Cardiac septum (tissue), 1 donor: ENCODE data around the gene SERTAD3. TPM values are rescaled to one million over a fixed set of nuclear protein-coding genes. Genes with fewer than 3 reads are reported as not detected.
"Not testable (repeated sequence)": the region's sequence is repeated elsewhere in the genome, so short reads cannot be mapped to it uniquely, and the experiment has no call there.

Source experiments
- DNase-seq: peaks from one replicate; pipeline ENCODE4 v3.0.0-alpha.2; 2020; ENCODE audit warnings: low spot score
- intact Hi-C: fragments of 100-400 bp; cut with DNase I; formaldehyde crosslinking; loops from one replicate; pipeline ENCODE4 v1.14.0; 2022
- total RNA-seq: library from RNA; stranded (reverse); fragmentation: NEBNext Ultra II Directional; extraction: Animal tissue kit (Norgen Biotek cat#: 25700); gene quantifications from one replicate; pipeline ENCODE4 v1.2.1, GENCODE V29; 2021
- donor health status: DM: no; HTN: no; CAD: no.

SERTAD3 gene
- total RNA-seq, 1 donor from 2014 or later: 33.9 TPM

DNA sequence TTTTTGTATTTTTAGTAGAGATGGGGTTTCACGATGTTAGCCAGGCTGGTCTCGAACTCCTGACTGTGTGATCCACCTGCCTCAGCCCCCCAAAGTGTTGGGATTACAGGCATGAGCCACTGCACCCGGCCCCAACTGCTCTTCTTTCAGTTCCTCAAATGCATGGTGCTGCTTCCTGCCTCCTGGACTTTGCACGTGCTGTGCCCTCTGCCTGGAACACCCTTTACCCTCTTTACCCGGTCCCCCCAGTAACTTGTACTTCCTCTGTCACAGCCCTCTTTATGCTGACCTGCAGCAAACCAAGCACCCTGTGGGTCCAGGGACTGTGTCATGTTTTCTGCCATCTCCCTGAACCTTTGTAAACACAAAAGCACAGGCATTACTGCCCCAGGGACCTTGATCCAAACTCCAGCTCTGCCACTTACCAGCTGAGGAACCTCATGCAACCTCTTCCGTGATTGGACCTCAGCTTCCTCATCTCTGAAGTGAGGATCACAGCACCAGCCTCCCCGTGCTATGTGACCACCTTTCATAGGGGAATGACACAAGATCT is 17.6 kb upstream of the SERTAD3 start:
- intact Hi-C loops: no loop called here

DNA sequence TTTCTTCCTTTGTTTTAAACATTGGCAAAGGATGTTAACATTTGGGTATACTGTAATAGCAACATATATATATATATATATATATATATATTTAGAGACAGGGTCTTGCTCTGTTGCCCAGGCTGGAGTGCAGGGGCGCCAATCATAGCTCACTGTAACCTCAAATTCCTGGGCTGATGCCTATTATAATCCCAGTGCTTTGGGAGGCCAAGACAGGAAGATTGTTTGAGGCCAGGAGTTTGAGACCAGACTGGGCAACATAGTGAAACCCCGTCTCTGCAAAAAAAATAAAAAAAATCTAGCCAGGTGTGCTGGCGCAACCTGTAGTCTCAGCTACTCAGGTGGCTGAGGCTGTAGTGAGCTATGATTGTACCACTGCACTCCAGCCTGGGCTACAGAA is 16.1 kb upstream of the SERTAD3 start:
- DNase-seq: no peak
- intact Hi-C loops: no loop called here

More for the DNA sequence above, 17.6 kb upstream of the SERTAD3 start:
- DNase-seq: no peak

DNA sequence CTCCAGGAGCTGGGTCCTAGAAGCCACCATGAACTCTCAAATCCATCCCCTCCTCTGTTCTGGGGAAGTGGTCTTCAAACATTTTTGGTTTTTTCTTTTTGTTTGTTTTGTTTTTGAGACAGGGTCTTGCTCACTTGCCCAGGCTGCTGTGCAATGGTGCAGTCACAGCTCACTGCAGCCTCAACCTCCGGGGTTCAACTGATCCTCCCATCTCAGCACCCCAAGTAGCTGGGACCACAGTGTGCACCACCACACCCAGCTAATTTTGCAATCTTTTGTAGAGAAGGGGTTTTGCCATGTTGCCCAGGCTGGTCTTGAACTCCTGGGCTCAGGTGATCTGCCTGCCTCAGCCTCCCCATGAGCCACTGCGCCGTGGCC is 14.5 kb upstream of the SERTAD3 start:
- intact Hi-C loops: no loop called here
- DNase-seq: no peak

DNA sequence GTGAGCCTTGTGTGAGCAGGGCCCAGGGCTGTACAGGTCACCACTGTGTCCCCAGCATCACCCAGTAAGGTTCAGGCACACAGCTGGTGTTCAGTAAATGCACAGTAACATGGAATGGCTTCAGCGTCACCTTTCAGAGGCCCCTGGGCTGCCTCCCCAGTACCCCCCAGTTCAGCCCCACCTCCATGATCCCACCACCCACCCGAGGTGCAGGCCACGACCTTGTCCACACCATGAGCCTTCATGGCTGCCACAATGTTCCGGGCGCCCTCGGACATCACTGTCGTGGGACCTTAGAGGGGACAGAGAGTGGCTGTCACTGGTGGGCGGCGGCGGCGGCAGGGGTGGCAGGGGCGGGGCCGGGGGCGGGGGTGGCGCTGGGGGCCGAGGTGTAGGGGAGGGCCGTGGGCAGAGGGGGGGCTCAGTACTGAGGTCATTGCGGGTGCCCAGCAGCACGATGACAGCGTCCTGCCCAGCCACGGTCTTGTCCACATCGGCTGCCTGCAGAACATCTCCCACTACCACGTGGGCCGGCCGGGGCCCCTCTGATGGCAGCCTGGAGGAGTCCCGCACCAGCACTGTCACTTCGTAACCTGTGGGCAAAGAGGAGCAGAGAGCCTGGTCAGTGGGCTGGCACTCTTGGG is 13.9 kb upstream of the SERTAD3 start:
- intact Hi-C loops: no loop called here
- no peak for DNase-seq

DNA sequence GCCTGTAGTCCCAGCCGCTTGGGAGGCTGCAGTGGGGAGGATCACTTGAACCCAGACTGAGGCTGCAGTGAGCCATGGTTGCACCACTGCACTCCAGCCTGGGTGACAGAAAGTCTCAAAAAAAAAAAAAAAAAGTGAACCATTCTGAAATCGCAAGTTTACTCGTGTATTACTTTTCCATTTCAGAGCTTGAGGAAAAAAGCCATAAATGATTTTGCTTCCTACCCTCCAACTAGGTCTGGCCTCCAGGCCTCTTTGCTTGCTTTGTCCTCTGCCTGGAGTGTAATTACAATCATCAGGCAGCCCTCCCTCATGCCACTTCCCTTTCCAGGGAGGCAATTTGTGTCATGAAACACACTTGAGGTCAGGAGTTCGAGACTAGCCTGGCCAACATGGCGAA is 12.9 kb upstream of the SERTAD3 start:
- no peak for DNase-seq
- intact Hi-C loops: no loop called here

DNA sequence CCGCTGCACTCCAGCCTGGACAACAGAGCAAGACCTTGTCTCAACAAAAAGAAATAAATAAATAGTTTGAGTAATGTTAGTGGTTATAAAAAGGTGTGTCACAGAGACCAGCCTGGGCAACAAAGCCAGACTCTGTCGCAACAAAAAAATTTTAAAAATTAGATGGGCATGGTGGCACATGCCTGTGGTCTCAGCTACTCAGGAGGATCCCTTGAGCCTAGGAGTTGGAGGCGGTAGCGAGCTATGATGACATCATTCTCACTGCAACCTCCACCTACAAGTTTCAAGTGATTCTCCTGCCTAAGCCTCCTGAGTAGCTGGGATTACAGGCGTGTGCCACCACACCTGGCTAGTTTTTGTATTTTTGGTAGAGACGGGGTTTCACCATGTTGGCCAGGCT is 9.8 kb upstream of the SERTAD3 start:
- DNase-seq, intact Hi-C loops: not testable (repeated sequence)

DNA sequence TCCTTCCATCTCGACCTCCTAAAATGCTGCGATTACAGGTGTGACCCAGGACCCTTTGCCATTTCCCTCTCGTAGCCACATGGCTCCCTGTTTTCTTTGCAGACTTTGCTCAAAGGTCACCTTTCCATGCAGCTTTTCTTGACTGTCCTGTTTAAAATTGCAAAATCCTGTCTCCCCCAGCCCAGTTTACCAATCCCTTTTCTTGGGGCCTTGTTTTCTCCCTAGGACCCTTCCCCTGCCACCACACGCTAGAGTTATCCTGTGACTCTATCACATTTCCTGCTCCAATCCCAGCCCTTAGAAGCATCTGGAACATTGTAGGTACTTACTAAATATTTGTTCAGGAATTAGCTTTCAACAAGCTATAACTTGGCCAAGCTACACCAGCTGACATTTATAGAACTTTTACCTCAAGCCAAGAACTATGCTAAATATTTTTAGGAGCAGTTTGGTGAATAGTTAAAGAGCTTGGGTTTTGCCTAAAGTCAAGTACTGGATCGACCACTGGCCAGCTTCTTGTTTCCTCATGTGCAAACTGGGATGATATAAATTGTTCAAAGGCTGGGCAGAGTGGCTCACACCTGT is 9.1 kb upstream of the SERTAD3 start:
- no peak for DNase-seq
- intact Hi-C loops: no loop called here

DNA sequence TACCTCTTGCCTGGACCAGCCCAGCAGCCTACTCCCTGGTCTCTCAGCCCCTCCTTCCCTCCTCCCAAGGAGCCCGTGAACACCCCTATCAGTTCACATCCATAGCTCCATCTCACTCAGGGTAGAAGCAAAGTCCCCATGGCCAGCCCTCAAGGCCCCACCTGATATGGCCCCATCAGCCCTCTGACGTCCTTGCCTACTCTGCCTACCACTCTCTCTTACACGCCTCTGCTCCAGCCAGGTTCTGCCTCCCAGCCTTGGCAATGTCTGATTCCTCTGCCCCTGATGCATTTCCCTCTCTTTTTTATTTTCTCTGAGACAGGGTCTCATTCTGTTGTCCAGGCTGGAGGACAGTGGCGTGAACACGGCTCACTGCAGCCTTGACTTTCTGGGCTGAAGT is 7.9 kb upstream of the SERTAD3 start:
- no peak for DNase-seq
- intact Hi-C loops: no loop called here

DNA sequence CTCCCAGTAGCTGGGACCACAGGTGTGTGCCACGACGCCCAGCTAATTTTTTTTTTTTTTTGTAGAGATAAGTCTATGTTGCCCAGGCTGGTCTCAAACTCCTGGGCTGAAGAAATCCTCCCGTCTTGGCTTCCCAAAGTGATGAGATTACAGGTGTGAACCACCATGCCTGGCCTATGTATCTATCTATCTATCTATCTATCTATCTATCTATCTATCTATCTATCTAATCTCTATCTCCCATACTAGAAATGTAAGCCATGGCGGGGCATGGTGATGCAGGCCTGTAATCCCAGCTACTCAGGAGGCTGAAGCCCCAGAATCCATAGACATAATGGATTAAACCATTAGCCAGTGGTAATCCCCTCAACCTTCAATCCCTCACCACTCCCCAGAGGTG is 6.5 kb upstream of the SERTAD3 start:
- no peak for DNase-seq
- intact Hi-C loops: no loop called here

DNA sequence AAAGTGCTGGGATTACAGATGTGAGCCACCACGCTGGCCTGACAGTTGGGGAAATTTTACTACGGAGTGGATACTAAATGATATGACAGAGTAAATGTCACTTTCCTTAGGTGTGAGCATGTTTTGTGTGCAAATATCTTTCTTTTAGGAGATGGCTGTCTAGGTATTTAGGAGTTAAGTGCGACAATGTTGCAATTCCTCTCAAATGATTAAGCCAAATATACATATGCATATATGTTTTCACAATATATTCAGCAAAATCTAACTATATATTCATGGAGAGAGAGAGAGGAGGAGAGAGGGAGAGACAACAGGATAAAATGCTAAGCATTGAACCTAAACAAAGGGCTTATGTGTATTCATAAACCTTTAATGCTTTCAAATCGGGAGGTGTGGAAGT is 5.4 kb upstream of the SERTAD3 start:
- intact Hi-C loops: loop anchor here (10.0 kb wide), 1 partner anchor 265 kb away; the partner anchor contains the start of genes COQ8B and ITPKC

DNA sequence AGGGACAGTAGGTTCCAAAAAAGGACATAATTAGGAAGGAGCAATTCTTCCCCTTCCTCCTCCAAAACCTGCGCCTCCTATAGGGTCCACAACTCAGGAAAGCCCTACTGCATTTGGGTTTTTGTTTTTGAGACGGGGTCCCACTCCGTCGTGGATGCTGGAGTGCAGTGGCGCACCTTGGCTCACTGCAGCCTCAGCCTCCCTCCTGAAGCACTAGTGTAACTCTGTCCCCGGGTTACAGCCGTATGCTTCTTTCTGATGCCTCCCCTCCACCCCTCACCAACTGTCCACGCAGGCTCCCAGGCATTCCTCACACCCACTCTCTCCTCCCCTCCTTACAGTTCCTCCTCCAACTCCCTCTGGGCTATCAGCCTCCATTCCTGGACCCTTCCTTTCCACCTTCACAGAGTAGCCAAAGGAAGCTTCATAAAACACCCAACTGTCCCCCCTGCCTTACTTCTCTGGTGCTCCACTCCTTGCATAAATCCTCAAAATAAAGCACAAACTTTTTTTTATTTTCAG is 2.2 kb upstream of the SERTAD3 start:
- no peak for DNase-seq
- intact Hi-C loops: loop anchor here (10.0 kb wide), 1 partner anchor 268 kb away; the partner anchor contains the start of genes COQ8B and ITPKC

More for the DNA sequence above, 5.4 kb upstream of the SERTAD3 start:
- no peak for DNase-seq

DNA sequence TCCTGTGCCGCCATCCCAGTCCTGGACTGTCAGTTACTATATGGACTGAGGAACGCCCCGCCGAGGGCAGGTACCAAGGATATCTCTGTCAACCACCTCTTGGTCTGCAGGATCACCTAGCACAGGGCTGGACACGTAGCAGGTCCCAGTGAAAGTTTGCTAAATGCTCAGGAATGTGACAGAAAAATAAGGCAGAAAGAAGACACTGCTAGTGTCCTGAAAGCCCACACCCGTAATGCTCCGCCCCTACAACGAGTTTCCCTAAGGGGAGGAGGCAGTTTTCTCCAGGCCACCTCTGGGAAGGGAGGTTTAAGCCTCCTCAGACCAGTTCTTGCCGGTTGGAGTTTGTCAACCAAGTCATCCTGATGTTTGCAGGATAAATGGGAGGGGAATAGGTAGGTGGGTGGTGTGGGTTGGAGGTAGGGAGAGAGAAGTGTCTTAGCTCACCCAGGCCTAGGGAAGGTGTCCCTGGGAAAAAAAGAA is 1.7 kb upstream of the SERTAD3 start:
- intact Hi-C loops: loop anchor here (10.0 kb wide), 1 partner anchor 269 kb away; the partner anchor contains the start of genes COQ8B and ITPKC
- no peak for DNase-seq

DNA sequence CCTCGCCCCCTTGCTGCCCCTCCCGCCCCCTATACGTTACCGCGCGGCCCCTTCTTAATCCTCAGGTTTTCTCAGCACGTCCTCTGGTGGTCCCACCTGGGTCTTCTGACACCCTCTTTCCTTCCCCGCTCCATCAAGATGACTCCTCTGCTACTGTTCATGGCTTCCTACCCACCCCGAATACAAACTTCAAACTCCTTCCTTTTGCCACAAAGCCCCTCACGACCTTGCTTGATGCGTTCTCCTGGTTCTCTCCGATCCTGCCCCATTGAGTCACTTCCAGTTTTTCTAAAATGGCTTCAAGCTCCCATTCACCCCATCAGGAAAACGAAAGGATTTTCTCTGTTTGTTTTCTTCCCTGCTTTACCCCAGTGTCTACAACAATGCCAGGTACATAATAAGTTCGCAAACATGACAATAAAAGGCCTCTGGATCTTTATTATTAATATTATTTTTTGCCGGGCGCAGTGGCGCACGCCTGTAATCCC is 734 bp upstream of the SERTAD3 start:
- intact Hi-C loops: loop anchor here (5.0 to 10.0 kb wide), 3 partner anchors 103 to 270 kb away; partner anchors contain the start of genes COQ8B, ITPKC and LTBP4
- no peak for DNase-seq

DNA sequence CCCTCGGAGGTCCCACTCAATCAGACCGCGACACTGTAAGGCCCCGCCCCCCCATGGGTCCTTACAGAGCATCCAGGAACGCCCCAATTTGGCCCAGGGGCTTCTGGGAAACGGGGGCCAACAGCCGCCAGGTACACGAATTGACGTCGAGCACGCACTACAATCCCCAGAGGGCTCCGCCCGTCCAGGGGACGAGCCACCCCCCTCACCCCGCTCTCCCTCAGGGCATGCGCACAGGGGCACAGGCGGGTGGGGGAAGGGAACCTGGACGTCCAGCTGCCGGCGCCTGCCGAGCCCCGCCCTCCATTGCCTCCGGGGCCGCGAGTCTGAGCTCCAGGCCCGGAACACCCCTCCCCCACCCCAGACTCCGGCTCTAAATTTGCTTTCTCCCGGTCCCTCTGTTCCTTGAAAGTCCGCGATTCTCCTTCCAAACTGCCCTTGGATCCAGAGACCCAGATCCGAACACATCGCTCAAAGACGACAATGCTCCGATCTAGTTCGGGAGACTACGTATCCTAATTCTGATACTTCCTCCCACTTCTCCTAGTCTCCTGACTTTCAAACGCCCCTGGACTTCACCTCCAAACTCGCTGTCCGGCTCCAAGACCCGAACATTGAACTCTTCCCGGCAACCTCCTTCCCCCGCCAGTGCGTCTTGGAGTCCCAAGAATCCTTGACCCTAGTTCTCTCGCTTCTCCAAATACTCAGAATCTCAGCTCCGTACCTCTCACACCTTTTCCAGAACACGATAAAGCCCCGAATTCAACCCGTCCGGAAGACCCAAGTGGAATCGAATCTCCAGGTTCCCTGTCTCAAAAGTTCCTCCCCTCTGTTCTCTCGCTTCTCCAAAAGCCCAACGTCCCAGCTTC is 770 bp downstream of the SERTAD3 start:
- intact Hi-C loops: loop anchor here (1.0 to 10.0 kb wide), 5 partner anchors 18 to 271 kb away; partner anchors contain the start of genes COQ8B, ITPKC, LTBP4 and SERTAD1
- peak; percentile 99 for DNase-seq

DNA sequence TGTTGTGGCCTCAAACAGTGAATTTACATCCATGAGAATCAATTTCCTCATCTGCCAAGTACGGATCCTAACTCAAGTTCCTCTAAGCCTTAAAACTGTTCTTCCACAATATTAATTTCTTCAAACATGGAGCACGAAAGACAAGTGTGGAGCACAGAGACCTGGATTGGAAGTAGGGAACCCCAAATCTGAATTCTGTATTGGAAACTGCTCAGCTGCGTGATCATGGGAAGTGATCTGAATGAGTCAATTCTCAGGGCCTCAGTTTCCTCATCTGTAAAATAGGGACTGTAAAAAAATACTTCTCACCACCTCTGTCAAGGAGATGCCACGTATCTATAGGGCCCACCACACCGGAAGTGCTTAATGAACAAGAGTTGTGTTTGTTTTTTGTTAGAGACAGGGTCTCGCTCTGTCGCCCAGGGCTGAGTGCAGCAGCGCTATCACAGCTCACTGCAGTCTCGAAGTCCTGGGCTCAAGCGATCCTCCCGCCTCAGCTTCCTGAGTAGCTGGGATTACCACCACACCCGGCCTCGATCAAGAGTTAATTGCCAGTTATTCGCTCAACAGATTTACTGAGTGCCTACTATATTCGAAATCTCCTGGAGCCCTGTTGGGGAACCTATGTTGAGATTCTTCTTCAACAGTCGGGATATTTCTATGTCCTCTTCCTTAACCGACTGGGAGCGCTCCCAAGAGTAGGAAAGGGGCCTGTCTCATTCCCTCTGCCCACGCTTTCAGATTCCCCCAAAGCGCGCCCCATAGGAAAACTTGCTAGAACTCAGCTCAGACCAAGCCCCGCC is 1.6 kb downstream of the SERTAD3 start:
- DNase-seq: no peak
- intact Hi-C loops: loop anchor here (1.0 to 10.0 kb wide), 5 partner anchors 17 to 272 kb away; partner anchors contain the start of genes COQ8B, ITPKC, LTBP4 and SERTAD1

DNA sequence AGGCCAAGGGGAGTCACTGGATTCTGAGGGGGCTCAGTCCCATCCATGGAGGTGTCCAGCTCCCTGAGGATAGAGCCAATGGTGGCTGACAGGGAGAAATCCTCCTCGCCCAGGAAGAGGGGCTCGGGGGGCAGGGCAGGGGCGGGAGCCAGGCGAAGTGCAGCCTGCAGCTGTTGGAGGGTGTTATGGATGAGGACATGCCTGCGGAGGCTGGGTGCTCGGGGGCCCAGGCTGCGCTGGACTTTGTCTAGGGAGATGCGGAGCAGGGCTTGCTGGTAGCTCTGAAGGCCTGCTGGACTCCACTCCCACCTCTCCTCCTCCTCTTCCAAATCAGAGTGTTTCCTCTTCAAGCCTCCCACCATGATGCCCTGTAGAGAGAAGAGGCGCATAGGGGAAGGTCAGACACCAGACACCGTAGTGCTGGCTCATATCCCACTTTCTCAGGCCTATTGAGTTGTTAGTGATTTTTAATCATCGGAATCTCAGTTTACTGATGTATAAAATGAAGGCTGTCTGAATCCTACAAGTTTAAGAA is 2.3 kb downstream of the SERTAD3 start:
- intact Hi-C loops: loop anchor here (5.0 to 10.0 kb wide), 3 partner anchors 99 to 273 kb away; partner anchors contain the start of genes COQ8B, ITPKC and LTBP4
- DNase-seq: no peak

DNA sequence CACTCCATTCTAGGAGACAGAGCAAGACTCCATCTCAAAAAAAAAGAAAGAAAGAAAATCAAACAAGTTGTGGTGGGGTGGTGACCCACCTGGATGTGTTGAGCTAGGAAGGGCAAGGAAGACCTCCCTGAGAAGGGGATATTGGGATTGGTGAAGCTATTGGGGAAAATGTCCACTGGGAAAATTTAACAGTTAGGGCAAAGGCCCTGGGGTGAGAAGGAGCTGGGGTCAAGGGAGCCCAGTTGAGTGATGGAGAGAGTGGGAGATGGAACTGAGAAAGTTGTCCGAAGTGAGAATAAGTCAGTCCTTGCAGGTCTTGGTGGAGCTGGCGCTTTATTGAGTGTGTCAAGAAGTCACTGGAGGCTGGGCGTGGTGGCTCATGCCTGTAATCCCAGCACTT is 5.9 kb downstream of the SERTAD3 start:
- intact Hi-C loops: no loop called here

More for the DNA sequence above, 5.9 kb downstream of the SERTAD3 start:
- no peak for DNase-seq
